Measurements from ENCODE around the gene SORBS2. TPM values are rescaled to one million over a fixed set of nuclear protein-coding genes. Genes with fewer than 3 reads are reported as not detected.

The SORBS2 gene
- total RNA-seq, 1 experiment from 2014 or later: 9.7 TPM

GRCh38 chr4:185582651-185583400 lies 229.2 kb downstream of the SORBS2 start:
- Histone ChIP-seq H4K8ac (replicated peaks; ENCODE audit: insufficient read length, low read depth, low read length) (no peak overlapping the region), H3K9ac (ENCODE audit: extremely low read depth, insufficient read length, low read length) (no peak overlapping the region), H3K23me2 (ENCODE audit: insufficient read length, low read depth, low read length, poor library complexity, severe bottlenecking) (peaks cover 3% of the 10 kb centered on the region), H2BK120ac (ENCODE audit: low read depth, low read length, poor library complexity, severe bottlenecking) (no peak overlapping the region), H2AK5ac (ENCODE audit: insufficient read length, low read length) (peak overlapping the region; percentile 55), H4K5ac (ENCODE audit: insufficient read length, low read depth, low read length) (no peak overlapping the region), H3K9me3 (ENCODE audit: control insufficient read depth, low read depth, low read length) (no peaks in the 10 kb centered on the region), H2AFZ (ENCODE audit: low read length) (no peak overlapping the region), H3K79me2 (ENCODE audit: insufficient read depth, low read length) (no peaks in the 10 kb centered on the region), H3K56ac (ENCODE audit: insufficient read length, low read depth, low read length) (no peak overlapping the region), H3T11ph (ENCODE audit: low read length) (no peak overlapping the region), H3K4me1 (ENCODE audit: insufficient read depth, low read length) (peaks cover 6% of the 10 kb centered on the region; the same call in 1 of the 2 replicates), H3K14ac (ENCODE audit: insufficient read depth, low read length) (no peak overlapping the region), H2BK15ac (ENCODE audit: low read depth, low read length) (no peak overlapping the region), H3K18ac (ENCODE audit: insufficient read length, low read depth, low read length) (no peak overlapping the region), H4K91ac (ENCODE audit: insufficient read length, low read depth, low read length) (no peak overlapping the region), H3K23ac (ENCODE audit: insufficient read length, low read depth, low read length) (no peak overlapping the region), H2BK20ac (ENCODE audit: low read depth, low read length, poor library complexity, severe bottlenecking) (no peak overlapping the region), H2BK5ac (ENCODE audit: insufficient read length, low read length) (no peak overlapping the region), H2BK12ac (ENCODE audit: insufficient read length, low read depth, low read length) (no peak overlapping the region), H3K4me2 (ENCODE audit: insufficient read depth, insufficient read length, low read length) (no peak overlapping the region), H3K4ac (ENCODE audit: low read depth, low read length) (no peak overlapping the region), H3K79me1 (ENCODE audit: insufficient read depth, low read depth, low read length, poor library complexity, severe bottlenecking) (no peaks in the 10 kb centered on the region), H4K20me1 (ENCODE audit: control insufficient read depth, insufficient read depth, insufficient read length) (no peaks in the 10 kb centered on the region), H3K27me3 (ENCODE audit: insufficient read depth, low read length) (no peaks in the 10 kb centered on the region), H3K27ac (ENCODE audit: insufficient read length, low read depth, low read length) (no peak overlapping the region)
- TF ChIP-seq CTCF (conservative IDR thresholded peaks at IDR 0.05): no peak
- Mint-ChIP-seq H3K4me3 (no peak overlapping the region), H3K36me3 (ENCODE audit: insufficient read depth in 1 of 3, low read depth in 3 of 3) (peaks cover 0 to 11% (median 0%) of the 10 kb centered on the region in 3 experiments; a peak in 3 of 7 replicates), H3K4me1 (peaks cover 45 to 48% of the 10 kb centered on the region in 2 experiments), H3K9me3 (peaks cover 2 to 7% of the 10 kb centered on the region in 2 experiments; a peak in 4 of 5 replicates), H3K27ac (no peak overlapping the region), H3K27me3 (ENCODE audit: low read depth) (peaks cover 1% of the 10 kb centered on the region)
- WGBS (ENCODE audit: extremely low coverage, insufficient read length, low lambda C conversion rate): no CpG with 5 or more reads among the region's 7 CpGs
- DNase-seq: no peak
